Hepatic stellate cell (primary cell): ENCODE data around the gene BIRC5.

ENCODE experiments used
- DNase-seq: peaks from one replicate; pipeline ENCODE4 v3.0.0; 2011; ENCODE audit warnings: low spot score

The BIRC5 gene

GRCh38 chr17:78184351-78184750 is 29.7 kb upstream of the BIRC5 start:
- DNase-seq, result no peak

DNA sequence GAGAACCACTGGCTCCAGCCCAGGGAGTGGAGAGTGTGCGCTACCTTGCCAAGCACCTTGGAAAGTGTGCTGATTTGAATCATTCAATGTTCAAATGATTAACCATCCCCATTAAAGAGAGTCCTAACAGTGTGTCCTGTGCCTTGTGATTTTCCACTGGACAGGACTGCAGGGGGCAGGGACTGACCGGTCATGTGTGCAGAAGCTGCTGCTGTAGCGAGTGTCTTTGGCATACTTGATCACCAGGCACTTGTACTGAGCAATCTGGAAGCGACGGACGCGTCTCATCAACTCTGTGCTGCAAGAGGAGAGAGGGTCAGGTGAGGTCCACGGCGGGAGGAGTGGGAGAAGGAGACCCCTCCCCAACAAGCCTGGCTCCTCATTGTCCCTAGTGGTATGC is 29.2 kb upstream of the BIRC5 start:
- no peak for DNase-seq

- no peak for DNase-seq
Observed at GRCh38 chr17:78185981-78186691, 27.9 kb upstream of the BIRC5 start.

GRCh38 chr17:78186692-78187595 is 27.1 kb upstream of the BIRC5 start, which contains the start of the genes AFMID and TK1:
AFMID (plus strand) TSS chr17:78187362; CDS start chr17:78187371, 9 bp downstream.
TK1 (minus strand) TSS chr17:78187052; CDS start chr17:78186994, 58 bp downstream.
- DNase-seq, result peak; percentile 100

DNA sequence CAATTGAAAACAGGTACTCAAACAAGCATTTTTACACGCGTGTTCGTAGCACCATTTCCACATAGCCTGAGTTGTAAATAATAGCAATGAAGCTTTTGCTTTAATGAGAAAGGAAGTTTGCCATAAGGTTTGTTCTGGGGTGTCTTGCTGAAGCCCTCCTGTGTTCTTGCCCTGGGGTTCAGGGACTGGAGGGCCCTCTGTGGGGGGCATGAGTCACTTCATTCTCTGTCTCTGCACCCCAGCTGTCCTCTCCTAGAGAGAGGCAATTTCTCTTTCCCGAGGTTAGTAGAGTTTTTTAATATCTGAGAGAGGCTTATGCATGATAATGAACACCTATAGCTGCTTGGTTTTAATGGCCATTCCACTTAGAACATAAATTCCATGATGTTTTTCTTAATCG is 17.3 kb upstream of the BIRC5 start:
- no peak for DNase-seq

DNA sequence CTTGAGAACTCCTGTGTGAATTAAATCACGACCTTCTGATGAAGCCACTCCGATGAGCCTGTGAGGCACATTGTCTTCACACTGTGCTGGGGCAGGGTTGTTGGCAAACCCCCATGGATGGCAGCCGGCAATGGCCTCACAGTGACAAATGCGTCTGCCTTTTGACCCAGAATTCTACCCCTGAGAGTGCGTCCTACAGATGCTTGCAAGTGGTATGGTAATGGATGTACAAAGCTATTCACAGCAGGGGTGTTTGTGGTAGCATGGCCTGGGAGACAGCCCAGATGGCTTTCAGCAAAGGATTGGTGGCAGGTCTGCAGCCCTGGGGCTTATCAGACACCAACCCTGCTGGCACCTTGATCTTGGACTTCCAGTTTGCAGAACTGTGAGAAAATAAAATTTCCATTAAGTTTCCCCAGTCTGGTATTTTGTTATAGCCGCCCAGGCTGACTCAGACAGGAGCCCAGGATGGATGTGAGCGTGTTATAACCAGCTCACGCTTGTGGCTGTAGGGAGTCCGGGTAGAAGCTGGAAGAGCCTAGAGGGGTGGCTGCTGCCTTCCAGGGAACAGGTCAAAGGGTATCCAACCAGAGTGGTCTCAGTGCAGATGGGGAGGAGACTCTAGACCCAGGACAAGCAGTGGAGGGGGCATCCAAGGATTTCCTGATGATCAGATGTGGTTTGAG is 16.8 kb upstream of the BIRC5 start:
- DNase-seq, result no peak

DNA sequence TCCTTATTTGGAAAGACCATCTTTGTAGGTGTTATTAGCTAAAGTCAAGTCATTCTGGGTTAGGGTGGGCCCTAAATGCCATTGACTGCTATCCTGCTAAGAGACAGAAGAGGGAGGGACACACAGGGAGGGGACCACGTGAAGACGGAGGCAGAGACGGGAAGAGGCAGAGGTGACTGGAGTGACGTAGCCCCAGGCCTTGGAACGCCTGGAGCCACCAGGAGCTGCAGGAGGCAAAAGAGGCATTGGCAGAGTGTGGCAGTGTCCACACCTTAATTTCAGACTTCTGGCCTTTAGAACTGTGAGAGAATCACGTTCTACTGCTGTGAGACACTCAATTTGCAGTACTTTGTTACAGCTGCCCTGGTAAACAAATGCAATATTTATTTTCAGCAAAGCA is 13.6 kb upstream of the BIRC5 start:
- no peak for DNase-seq

DNA sequence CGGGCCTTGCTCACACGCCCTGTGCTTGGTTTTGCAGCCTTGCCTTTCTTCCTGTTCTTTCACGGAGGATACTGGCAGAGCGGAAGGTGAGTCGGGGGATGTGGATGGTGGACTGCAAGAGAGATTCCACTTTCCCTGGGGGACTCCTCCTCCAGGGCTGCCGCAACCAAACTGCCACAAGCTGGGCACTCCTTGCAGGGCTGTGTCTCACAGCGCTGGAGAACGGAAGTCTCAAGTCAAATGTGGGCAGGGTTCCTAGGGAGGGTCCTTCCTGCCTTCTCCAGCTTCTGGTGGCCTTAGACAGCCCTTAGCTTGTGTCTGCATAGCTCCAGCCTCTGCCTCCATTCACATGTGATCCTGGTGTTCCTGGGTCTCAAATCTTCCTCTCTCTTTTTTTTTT is 11.4 kb upstream of the BIRC5 start:
- DNase-seq, result no peak

- DNase-seq, result no peak
Observed at GRCh38 chr17:78204387-78205123, 9.5 kb upstream of the BIRC5 start.

- DNase-seq, result no peak
Observed at GRCh38 chr17:78205124-78205775, 8.8 kb upstream of the BIRC5 start.

DNA sequence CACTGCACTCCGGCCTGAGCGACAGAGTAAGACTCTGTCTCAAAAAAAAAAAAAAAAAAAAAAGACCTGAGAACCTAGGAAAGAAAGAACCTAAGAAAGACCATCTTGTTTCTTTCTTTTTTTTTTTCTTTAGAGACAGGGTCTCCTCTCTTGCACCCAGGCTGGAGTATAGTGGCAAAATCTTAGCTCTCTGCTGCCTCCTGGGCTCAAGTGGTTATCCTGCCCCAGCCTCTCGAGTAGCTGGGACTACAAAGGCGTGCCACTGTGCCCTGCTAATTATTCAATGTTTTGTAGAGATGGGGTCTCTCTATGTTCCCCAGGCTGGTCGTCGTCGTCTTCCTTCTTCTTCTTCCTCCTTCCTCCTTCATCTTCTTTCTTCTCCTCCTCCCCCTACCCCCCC is 7.8 kb upstream of the BIRC5 start:
- DNase-seq, result no peak

DNA sequence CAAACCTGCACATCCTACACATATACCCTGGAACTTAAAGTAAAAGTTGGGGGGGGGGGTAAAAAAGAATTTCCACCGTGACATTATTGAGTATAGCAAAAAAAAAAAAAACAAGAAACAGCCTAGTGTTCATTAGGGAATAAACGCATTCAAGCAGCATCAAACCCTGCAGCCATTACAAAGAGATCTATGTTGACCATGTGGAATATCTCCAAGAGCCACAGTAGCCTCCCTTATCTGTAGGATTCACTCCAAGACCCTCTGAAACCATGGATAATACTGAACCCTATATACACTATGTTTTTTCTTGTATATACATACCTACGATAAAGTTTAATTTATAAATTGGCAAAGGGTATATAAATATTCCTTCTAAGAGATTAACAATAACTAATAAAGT is 5.6 kb upstream of the BIRC5 start:
- no peak for DNase-seq

- DNase-seq, result no peak
Observed at GRCh38 chr17:78210111-78210510, 3.9 kb upstream of the BIRC5 start.

- no peak for DNase-seq
Observed at GRCh38 chr17:78211032-78211431, 3.0 kb upstream of the BIRC5 start.

GRCh38 chr17:78214706-78215061 is 631 bp downstream of the BIRC5 start:
- no peak for DNase-seq

- no peak for DNase-seq
Observed at GRCh38 chr17:78219396-78220150, 5.5 kb downstream of the BIRC5 start.

DNA sequence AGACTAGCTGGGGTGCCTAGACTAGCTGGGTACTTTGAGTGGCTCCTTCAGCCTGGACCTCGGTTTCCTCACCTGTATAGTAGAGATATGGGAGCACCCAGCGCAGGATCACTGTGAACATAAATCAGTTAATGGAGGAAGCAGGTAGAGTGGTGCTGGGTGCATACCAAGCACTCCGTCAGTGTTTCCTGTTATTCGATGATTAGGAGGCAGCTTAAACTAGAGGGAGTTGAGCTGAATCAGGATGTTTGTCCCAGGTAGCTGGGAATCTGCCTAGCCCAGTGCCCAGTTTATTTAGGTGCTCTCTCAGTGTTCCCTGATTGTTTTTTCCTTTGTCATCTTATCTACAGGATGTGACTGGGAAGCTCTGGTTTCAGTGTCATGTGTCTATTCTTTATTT is 9.0 kb downstream of the BIRC5 start:
- DNase-seq, result no peak

- no peak for DNase-seq
Observed at GRCh38 chr17:78223765-78224164, 9.7 kb downstream of the BIRC5 start.

GRCh38 chr17:78224231-78225087 is 10.4 kb downstream of the BIRC5 start:
- DNase-seq, result no peak
